GM19438 (cell line): Measurements from ENCODE around the gene CREB1.
"Not testable (repeated sequence)": the region's sequence is repeated elsewhere in the genome, so short reads cannot be mapped to it uniquely, and the experiment has no call there.

Experiments
- ATAC-seq: cut with Tn5 transposase; IDR thresholded peaks from one replicate; pipeline ENCODE4 v1.9.1; 2021; ENCODE audit warnings: low read depth; ENCODE audit not compliant: unreplicated experiment

The CREB1 gene

GRCh38 chr2:207606399-207606798 is 76.6 kb downstream of the CREB1 start:
- ATAC-seq, result no peak

GRCh38 chr2:207606829-207607228 is 77.1 kb downstream of the CREB1 start:
- no peak for ATAC-seq

- no peak for ATAC-seq
These were observed 83.0 kb downstream of the CREB1 start for GRCh38 chr2:207612714-207613113.

GRCh38 chr2:207614824-207615223 is 85.1 kb downstream of the CREB1 start:
- ATAC-seq, result no peak

- ATAC-seq, result no peak
These were observed 86.4 kb downstream of the CREB1 start for GRCh38 chr2:207616185-207616584.

- no peak for ATAC-seq
These were observed 87.4 kb downstream of the CREB1 start for GRCh38 chr2:207617011-207617671.

- ATAC-seq, result no peak
These were observed 90.0 kb downstream of the CREB1 start for GRCh38 chr2:207619764-207620203.

- ATAC-seq, result no peak
These were observed 91.8 kb downstream of the CREB1 start for GRCh38 chr2:207621501-207622039.

- ATAC-seq, result peak; percentile 41
These were observed 94.6 kb downstream of the CREB1 start for GRCh38 chr2:207624185-207625013.

- peak; percentile 46 for ATAC-seq
These were observed 95.5 kb downstream of the CREB1 start, which contains the start of gene METTL21A for GRCh38 chr2:207625014-207625907. Gene METTL21A, minus strand, starts transcription at chr2:207625394. Its CDS starts 1,019 bp downstream, at chr2:207624375.

- no peak for ATAC-seq
These were observed 99.8 kb downstream of the CREB1 start for GRCh38 chr2:207629553-207629952.

GRCh38 chr2:207630491-207630890 is 100.7 kb downstream of the CREB1 start:
- ATAC-seq, result no peak

- no peak for ATAC-seq
These were observed 103.1 kb downstream of the CREB1 start for GRCh38 chr2:207632575-207633493.

- no peak for ATAC-seq
These were observed 103.9 kb downstream of the CREB1 start for GRCh38 chr2:207633686-207634085.

GRCh38 chr2:207635468-207636200 is 105.9 kb downstream of the CREB1 start:
- ATAC-seq, result no peak

- ATAC-seq, result not testable (repeated sequence)
These were observed 109.5 kb downstream of the CREB1 start for GRCh38 chr2:207639288-207639687.

- ATAC-seq, result no peak
These were observed 110.4 kb downstream of the CREB1 start for GRCh38 chr2:207640160-207640559.

GRCh38 chr2:207640661-207641060 is 110.9 kb downstream of the CREB1 start:
- no peak for ATAC-seq

- ATAC-seq, result no peak
These were observed 114.1 kb downstream of the CREB1 start for GRCh38 chr2:207643892-207644291.
